ENCODE data around the gene PSMD5.
A peak's percentile ranks its signal among the peaks of the same experiment; 100 is the strongest.

The PSMD5 gene

DNA sequence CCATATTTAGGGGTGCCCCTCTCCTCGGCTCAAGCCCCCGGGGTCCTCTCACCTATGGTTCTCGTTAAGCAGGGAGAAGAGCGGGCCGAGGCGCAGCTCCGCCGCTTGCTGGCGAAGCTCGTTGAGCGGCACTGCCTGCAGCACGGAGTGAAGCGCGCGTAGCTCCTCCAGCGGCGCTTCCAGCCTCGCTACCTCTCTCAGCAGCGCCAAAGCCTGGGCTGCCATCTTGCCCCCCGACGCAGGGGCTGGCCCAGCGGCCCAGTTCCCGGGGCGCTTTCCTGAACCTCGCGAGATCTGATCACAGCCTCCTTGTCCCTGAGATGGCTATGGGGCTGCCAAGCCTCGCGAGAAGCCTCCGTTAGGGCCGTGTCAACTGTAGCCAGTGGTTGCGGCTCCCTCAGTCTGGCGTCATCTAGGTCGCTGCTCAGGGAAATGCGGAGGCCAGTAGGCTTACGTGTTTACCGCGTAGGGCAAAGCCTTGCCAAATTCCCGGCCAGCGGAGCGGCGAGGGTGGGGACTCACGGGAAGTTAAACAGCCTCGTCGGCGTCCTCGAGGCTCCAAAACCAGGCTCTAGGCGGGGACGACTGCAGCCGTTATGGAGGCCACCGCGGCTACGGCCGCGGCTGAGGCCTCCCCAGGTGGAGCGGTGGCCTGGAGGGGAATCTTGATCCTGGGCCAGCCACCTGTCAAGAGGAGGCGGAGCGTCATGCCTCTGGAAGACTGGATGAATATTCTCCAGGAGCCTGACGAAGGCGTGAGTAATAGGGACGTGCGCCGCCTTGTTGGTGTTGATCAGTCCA is at the start of gene PSMD5:
PSMD5 (minus strand) TSS at position 238 of the 801 bp plus-strand sequence; CDS start at position 225, 13 bp downstream.
- peak; percentile 92 for DNase-seq

DNA sequence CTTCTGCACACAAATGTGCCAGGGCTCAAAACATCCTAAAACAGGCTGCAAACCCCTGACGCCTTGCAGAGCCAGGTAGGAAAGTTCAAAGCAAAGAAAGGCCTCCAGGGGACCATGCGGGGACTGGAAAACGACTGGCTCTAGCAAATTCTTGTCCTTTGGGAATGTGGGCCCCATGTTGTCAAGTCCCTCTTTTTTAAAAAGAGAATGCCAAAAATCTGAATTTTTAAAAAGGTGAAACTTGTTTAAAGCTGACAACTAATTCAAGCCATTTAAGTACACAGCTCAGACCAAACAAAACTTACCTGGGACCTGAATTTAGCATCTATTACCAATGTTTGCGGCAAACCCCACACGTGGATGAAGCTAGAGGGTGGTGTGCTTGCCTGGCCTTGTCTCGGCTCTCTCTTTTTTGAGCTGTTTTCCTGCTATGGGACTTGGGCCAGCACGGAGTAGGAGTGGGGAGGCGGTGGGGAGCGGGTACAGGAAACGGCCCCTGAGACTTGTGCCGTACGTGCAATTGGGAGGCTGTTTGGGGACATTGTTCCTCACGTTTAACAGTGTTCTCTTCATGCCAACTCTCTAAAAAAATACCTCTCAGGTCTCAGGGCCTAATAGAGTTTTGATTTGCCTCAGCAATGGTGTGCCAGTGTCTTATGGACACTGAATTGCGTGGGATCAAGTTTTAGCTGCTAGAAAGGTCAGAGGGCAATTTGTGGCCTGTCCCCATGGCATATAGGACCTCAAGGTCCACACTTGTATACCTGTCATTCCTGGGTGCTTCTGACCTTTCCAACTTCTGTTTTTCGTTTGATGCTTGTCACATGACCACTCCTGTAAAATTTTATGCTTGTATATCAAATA is 49.4 kb upstream of the PSMD5 start:
- DNase-seq: peak; percentile 55

DNA sequence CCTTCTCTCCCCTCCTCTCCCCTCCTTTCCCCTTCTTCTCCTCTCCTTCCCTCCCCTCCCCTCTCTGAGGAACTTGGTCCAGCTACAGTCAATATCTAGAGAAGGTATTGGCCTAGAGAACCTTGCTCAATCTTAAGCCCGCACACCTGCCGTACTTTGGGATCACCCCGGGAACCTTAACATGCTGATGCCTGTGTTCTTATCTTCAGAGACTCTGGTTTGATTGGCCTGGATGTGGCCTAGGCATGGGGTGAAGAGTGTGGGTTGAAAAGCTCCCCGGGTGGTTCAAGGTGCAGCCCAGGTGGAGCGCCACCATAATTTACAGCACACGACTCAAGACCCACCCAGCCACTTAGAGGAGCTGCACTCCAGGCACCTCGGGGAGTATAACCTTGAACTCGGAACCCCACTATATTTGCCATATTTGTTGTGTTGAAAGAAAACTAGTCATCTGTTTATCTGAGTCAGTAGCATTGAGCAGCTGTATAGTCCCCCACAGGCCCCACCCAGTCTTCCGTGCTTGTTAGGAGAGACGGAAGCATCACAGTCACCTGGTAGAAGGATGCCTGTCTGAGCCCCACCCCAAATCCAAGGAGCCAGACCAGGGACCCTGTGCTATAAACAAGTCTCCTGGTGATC is 48.6 kb upstream of the PSMD5 start:
- DNase-seq: peak; percentile 91

DNA sequence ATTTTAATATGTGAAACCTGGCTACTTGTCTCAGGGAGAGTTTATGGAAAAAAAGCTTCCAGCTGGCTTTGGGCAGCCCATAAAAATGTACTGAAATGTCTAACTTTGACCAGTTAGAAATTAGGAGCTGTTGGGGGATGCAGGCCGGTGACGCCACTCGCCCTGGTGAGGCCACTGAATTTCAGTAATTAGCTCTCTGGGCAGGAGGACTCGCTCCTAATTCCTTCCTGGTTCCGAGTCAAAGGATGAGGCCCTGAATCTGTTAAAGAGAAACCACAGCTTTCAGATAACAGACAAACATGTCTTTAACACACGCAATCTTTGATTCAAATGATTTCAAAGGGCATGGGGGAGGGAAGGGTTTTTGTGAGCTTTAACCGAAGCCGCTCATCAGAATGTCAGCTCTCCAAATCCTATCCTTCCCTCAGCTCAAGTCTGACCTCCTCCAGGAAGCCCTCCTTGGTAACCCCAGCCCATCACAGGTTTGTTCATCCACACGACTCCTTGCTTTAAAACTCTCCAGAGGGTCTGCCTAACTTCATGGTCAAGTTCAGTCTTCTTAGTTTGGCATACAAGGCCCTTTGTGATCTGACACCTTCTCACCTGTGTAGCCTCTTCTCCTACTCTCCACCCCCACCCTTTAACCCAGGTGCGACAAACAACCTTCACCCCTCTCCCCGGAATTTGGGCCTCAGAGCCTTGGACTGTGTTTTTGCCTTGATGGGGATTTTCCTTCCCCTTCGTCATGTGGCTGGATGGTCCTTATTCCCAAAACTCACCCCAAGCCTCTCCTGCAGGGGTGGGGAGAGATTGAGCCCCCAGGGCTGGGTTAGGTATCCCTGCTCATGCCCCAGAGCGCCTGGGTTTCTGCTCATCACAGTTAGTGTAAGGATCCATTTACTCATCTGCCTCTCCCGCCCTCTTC is 47.9 kb upstream of the PSMD5 start:
- peak; percentile 70 for DNase-seq

DNA sequence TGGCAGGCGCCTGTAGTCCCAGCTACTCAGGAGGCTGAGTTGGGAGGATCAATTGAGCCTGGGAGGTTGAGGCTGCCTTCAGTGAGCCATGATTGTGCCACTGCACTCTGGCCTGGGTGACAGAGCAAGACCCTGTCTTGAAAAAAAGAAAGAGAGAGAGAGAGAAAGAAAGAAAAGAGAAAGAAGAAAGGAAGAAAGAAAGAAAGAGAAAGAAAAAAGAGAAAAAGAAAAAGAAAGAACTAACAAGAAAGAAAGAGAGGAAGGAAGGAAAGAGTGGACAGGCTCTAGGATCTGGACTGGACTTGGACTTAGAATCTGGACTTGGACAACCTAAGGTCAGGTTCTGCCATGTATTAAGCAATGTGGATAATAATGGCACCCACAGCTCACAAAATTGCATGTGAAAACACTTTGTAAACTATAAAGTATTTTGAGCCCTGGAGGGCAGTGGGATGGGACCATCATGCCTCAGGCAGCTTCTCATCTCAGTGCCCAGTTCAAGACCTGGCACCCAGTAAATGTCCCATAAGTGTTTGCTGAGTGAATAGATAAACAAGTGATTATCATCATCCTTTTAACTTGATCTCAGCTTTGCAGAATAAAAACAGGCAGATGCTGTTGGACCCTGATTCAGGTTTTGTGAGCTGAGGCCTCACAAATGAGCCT is 47.0 kb upstream of the PSMD5 start:
- peak; percentile 29 for DNase-seq

DNA sequence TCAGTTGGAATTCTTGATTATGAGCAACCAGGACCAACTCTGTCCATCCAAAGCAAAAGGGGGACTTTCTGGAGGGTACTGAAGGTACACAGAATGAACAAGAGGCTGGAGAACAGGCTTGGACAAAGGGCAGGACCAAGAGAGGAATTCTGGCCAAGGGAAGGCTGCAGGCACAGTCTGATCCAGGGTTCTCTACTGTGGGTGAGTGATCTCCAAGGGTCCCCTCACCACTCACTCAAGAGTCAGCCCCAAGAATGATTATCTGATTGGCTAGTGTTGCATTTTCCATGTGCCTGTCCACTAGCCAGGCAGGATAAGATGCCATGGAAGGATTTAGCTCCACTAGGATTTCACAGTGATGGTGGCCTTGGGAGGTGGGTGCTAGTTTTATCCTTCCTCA is 45.9 kb upstream of the PSMD5 start:
- no peak for DNase-seq

DNA sequence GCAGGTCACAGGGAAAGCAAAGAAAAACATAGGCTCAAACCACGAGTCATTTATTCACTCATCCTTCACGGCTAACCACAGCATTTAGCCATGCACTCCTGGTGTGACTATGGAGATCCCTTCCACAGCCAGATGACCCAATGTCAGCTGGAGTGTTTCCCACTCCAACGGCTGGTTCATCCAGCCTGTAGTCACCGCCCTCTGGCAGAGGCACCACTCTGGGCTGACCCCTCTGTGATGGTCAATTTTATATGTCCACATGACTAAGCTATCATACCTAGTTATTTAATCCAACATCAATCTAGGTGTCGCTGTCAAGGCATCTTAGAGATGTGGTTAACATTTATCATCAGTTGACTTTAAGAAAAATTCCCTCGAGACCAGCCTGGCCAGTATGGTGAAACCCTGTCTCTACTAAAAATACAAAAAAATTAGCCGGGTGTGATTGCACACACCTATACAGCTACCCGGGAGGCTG is 43.8 kb upstream of the PSMD5 start:
- DNase-seq: no peak

DNA sequence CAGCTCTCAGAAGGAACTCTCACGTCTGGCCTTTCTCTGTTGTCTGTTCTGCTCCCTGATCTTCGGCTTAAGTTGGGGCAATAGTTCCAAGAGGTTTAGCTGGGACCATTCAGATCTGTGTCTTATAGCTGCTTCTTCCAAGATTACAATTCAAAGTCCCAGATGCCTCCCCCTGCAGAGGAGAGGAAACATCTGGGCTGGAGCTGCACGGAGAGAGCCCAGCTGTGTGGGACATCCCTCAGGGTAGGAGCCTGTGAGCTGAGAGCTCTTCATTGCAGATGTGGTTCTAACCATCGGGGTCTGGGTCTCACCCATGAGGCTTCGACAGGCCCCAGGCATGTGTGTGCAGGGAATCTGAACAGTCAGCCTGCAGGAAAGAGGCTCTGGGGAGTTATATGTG is 43.2 kb upstream of the PSMD5 start:
- DNase-seq: no peak

DNA sequence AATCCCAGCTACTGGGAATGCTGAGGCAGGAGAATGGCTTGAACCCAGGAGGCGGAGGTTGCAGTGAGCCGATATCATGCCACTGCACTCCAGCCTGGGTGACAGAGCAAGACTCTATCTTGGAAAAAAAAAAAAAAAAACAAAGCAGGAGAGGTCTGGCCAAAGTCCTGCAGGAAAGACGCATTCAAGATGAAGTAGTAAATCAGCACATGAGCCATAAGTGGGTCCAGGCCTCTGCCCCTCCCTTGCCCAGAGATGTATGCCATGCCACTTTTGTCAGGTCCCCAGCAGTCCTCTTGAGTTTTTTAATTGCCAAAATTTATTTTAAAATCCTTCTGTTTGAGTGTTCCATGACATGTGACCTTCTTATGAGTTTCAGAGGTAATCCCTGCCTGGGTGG is 42.7 kb upstream of the PSMD5 start:
- DNase-seq: no peak

DNA sequence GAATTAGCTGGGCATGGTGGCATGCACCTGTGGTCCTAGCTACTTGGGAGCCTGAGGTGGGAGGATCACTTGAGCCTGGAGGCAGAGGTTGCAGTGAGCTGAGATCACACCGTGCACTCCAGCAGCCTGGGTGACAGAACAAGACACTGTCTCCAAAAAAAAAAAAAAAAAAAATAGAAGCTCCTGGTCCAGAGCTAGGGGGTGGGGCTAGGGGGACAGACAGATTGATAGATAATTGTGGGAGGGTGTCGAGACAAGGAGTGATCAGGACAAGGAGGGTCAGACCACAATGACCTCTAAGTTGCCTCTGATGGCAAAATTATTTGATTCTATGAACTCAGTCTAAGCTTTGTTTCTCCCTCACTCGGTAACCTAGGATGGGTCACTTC is 40.9 kb upstream of the PSMD5 start:
- no peak for DNase-seq

DNA sequence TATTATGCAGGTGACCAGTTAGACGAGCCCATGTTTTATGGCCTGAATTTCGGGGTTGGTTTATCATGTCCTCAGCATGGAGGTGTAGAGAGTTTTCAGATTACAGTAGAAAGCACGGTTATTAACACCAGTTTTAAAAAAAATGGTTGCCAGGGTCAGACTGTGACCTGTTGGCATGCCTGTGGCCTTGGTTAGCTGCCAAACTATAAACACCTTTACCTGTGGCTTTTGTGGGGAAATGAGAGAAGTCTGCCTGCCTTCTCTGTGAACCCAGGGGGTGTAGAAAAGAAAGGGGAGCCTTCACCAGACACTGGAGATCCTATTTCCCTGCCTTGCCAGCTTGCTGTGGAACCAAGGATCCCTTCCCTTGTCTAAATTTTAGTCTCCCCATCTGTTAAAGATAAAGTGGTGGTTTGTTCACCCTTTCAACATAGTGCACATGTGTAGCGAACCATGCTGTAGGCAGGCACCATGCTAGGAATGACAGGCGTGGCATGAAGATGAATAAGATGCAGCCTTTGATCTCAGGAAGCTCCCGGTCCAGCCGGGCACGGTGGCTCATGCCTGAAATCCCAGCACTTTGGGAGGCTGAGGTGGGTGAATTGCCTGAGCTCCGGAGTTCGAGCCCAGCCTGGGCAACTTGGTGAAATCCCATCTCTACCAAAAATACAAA is 40.3 kb upstream of the PSMD5 start:
- DNase-seq: peak; percentile 56

DNA sequence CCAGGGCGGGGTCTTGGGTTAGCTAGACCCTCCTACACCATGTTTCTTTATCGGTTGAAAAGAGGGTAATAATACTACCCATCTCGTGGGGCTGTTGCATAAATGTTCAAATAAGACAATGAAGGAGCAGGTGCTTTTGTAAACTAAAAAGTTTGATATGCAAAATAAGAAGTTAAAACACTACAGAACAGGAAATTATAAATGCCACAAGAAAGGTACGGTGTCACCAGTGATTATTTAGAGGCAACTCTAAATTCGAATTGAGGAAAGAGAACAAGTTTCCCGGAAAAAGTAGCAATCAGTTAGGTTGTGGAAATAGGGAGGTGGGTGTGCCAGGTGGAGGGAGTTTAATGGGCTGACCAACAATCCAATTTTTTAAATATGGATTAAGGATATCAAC is 36.7 kb upstream of the PSMD5 start:
- no peak for DNase-seq

DNA sequence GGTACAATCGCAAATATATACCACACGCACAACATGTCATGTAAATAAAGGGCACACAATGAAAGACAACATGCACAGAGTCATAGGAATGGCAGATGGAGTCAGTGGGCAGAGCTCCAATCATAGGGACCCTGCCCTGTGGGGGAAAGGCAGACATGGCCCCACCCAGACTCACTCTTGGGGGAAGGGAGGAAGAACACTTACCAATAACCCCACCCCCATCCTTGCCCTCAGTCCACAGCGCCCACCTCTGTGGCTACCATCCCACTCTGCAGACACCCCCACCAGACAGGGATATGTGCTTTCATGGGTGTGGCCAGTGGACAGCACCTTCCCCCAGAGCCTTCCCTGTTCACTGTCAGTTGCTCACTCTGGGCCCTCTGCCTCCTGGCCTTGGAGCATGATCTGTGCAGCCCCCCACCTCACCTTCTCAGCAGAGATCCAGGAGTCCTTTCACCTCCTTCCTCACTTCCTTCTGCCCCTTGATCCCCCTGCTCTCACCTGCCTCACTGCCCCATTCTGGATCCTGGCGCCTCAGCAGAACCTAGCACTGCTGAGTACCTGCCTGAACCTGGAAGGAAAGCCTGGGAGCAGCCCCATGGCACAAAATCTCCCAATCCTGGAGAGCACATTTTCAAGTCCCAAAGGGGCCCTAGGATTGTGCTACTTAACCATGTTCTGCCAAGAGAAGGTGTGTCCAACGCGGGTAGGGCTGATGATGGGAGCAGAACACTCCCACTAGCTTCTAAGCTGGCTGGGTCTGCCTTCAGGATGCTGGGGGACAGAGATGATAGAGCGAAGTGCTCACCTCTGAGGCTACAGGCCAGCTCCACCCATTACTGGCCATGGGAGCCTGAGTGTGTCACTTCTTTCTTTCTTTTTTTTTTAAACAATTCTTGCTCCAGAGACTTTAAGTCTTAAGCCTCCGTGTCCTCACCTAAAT is 35.7 kb upstream of the PSMD5 start:
- DNase-seq: peak; percentile 63

DNA sequence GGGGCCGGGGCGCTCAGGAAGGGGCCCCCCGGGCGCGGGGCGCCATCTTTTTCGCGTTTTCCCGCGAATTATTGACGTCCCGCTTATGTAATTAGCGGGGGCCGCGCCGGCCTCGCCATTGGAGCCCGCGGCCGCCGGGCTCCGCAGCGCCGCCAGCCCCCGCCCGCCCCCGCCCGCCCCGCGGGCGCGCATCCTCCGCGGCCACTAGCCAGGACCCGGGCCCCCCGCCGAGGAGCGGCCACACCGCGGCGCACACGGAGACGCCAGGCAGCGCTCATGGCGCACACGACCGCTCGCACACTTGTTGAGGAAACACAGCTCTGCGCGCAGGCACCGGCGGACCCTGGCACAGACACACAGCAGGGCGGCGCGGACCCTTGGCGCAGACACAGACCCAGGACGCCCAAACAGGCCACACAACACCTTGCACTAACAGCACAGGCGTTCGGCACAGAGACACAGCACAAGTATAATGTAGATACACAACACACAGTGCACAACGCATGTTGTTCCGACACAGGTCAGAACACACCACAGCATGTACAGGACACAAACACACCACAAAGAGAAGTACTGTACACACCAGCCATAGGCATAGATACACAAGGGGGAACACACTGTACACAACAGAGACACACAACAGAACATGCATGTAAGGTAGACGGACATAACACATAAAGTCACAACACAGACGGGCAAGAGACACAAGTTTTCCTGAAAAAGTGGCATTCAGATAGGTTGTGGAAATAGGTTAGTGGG is 34.7 kb upstream of the PSMD5 start:
- DNase-seq: peak; percentile 76

DNA sequence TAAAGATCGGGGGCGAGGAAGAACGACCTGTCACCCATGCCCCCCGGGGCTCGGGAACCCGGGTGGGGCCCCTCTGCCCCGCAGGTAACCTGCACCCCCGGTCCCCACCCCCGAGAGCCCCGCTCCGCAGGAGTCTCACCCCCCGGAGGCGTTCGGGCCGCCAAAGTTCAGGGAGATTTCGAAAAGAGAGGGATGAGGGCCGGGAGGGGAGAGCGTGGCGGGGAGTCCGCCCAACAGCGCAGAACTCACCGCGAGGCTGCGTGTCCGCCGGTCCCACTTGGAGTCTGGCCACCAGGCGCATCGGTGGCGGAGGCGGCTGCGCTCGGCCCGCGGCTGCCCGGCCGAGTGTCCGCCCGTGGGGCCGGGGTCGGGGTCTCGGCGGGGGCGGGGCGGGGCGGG is 34.1 kb upstream of the PSMD5 start, which contains the start of gene PHF19:
PHF19 (minus strand) TSS at position 347 of the 399 bp plus-strand sequence. CDS start 2,447 bp downstream, outside the sequence.
- peak; percentile 62 for DNase-seq

DNA sequence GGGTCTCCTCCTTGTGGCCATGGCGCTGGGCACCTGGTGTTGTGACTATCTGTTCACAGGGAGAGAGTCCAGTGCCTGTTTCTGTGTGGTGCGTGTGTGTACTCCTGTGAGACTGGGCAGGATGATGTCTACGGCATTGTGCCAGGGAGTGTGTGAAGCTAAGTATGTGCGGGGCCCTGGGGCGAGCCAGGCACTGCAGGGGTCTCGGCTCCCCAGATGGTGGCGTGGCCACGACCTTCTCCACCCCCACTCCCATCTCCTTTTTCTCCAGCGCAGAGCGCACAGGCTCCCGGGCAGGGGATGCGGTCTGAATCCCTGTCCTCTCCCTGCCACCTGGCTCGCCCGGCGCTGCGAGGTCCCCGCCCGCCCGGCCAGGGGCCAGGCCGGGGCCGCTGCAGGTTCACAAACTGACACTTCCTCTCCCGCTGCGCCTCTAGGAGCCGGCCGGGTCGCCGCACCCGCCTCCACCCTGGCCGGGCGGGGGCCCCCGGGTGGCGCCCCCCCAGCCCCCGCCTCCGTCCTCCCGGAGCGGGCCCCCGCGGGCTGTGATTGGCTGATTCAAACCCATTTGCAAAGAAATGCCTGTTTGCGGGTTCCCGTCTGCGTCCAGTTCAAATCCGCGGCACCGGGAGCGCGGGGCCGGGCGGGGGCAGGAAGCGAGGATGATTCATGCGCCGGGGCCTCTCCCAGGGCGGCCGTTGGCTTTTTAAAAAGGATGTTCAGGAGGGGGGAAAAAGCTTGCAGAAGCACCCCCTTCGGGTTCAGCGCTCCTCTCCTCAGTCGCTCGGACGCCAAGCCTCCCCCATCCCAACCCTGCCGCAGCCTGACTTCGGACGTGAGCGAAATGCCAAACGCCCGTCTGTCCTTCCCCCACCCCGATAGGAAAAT is 33.5 kb upstream of the PSMD5 start:
- DNase-seq: peak; percentile 94

DNA sequence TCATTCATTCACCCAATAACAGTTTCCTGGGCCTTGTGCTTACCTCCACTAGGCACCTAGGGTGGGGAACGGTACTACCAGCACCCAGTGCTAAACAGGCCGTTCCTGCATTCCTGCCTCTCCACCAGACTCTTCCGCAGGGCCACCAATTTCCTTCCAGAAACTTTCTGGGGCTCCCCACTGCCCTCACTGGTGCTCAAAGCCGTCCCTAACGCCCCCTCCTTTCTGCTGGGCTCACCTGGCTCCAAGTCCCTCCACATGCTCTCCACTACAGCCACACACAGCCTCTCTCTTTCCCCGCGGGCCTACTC is 32.9 kb upstream of the PSMD5 start:
- DNase-seq: no peak

DNA sequence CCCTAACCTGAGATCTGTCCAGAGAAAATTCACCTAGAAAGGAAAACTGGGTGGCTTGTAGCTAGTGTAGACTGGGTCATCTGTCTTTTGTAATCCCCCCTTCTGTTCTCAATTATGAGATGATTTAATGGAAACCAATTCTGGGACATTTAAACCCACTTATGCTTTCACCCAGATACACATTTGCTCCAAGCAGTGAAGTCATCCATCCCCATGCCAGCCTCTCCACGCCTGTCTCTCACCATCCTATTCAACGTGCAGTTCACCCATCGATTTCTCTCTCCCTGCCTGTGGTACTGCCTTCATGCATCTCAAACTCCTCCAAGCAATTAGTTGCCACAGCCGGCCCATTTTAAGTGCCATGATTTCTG is 32.5 kb upstream of the PSMD5 start:
- no peak for DNase-seq
